Measurements from ENCODE around the gene CAPN11. TPM values are rescaled to one million over a fixed set of nuclear protein-coding genes. Genes with fewer than 3 reads are reported as not detected.

Gene CAPN11
- total and polyA plus RNA-seq, 9 of the 15 experiments (the other 6 are each of a cell fraction or from before 2014, with no cell fraction given): 0.03 to 0.61 (median 0.17) TPM; not detected in 1

DNA sequence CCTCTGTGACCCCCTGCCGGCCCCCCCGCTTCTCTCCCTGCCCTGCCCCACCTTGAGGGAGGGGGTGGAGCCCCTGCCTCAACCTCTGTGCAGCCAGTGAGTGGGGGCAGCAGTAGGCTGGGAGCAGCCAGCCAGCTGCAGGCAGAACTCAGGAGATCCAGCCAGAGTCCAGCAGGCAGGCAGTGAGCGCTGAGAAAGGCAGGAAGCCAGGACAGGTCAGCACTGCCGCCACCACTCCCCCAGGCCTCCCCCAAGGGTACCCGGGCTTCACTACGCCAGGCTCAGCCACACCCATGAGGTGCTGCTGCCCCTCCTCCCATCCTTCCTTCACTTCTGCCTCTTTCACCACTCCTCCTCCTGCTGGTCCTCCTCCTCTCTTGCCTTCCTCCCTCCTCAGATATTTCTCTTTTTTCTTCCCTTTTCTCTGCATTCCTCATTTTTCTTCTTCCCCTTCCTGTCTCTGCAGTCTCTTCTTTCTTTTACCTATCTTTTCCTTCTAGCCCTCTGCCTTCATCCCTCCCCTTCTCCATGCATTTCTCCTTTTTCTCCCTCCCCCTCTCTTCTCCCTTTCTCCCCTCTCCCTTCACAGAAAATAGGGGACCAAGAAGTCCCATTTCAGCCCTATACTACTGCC lies 19.8 kb upstream of the CAPN11 start:
- H3K4me1 ChIP-seq (replicated peaks in 1 of 2; ENCODE audit: control insufficient read depth in 2 of 2, insufficient read depth in 2 of 2, low read length in 2 of 2): peaks cover 16 to 36% of the 10 kb centered on the region in 2 experiments
- no TSS peak for BruUV-seq (replicated peaks)
- peaks cover 88% of the 10 kb centered on the region for H3K36me3 ChIP-seq (ENCODE audit: control insufficient read depth, insufficient read depth, low read length)
- DNase-seq (ENCODE audit: extremely low read depth in 1 of 4, low spot score in 3 of 4) (peak; percentile 67 to 75 (median 74)), FAIRE-seq (no peak), ATAC-seq (peak; percentile 62)
- intact Hi-C loops (cut with micrococcal nuclease): no loop called here
- ChIA-PET CTCF (ENCODE audit: low intra/inter-chr PET ratio) (no interaction called here), POLR2A (interaction anchor here (0.6 to 1.9 kb wide), 4 partner anchors 9 to 131 kb away, joined by 3 to 5 read pairs (median 4); partner anchors contain the start of gene HSP90AB1)
- no peaks in the 10 kb centered on the region for H3K9me3 ChIP-seq (replicated peaks; ENCODE audit: control insufficient read depth, insufficient read depth, low read depth, low read length)
- H3K9me1 ChIP-seq (ENCODE audit: control insufficient read depth, insufficient read depth, low read length): no peaks in the 10 kb centered on the region
- in situ Hi-C loops (cut with MboI): no loop called here
- no peak overlapping the region for H2AFZ ChIP-seq (ENCODE audit: low read depth, low read length)
- 24% methylated on average over 5 of the region's 6 CpGs for WGBS (ENCODE audit: insufficient coverage, low coverage, missing lambda C conversion rate)
- no peak overlapping the region for H3K4me3 ChIP-seq
- no peak overlapping the region for H3K4me2 ChIP-seq (ENCODE audit: insufficient read depth, low read length)
- no peaks in the 10 kb centered on the region for H4K20me1 ChIP-seq (replicated peaks; ENCODE audit: control insufficient read depth, insufficient read depth, low read length)
- peaks cover 12% of the 10 kb centered on the region for H3K79me2 ChIP-seq (ENCODE audit: control insufficient read depth, insufficient read depth, low read length)
- H3K9ac ChIP-seq (ENCODE audit: insufficient read depth in 1 of 2, low read depth in 2 of 2, low read length in 2 of 2): peak overlapping the region in 1 of 2 experiments; percentile 86; a peak in 2 of 4 replicates
- H3K27me3 ChIP-seq (ENCODE audit: control insufficient read depth in 2 of 2, insufficient read depth in 2 of 2, low read length in 2 of 2): no peaks in the 10 kb centered on the region
- H3K27ac ChIP-seq (ENCODE audit: extremely low read depth, low read depth, low read length): no peak overlapping the region
- TF ChIP-seq, protein P1, sequence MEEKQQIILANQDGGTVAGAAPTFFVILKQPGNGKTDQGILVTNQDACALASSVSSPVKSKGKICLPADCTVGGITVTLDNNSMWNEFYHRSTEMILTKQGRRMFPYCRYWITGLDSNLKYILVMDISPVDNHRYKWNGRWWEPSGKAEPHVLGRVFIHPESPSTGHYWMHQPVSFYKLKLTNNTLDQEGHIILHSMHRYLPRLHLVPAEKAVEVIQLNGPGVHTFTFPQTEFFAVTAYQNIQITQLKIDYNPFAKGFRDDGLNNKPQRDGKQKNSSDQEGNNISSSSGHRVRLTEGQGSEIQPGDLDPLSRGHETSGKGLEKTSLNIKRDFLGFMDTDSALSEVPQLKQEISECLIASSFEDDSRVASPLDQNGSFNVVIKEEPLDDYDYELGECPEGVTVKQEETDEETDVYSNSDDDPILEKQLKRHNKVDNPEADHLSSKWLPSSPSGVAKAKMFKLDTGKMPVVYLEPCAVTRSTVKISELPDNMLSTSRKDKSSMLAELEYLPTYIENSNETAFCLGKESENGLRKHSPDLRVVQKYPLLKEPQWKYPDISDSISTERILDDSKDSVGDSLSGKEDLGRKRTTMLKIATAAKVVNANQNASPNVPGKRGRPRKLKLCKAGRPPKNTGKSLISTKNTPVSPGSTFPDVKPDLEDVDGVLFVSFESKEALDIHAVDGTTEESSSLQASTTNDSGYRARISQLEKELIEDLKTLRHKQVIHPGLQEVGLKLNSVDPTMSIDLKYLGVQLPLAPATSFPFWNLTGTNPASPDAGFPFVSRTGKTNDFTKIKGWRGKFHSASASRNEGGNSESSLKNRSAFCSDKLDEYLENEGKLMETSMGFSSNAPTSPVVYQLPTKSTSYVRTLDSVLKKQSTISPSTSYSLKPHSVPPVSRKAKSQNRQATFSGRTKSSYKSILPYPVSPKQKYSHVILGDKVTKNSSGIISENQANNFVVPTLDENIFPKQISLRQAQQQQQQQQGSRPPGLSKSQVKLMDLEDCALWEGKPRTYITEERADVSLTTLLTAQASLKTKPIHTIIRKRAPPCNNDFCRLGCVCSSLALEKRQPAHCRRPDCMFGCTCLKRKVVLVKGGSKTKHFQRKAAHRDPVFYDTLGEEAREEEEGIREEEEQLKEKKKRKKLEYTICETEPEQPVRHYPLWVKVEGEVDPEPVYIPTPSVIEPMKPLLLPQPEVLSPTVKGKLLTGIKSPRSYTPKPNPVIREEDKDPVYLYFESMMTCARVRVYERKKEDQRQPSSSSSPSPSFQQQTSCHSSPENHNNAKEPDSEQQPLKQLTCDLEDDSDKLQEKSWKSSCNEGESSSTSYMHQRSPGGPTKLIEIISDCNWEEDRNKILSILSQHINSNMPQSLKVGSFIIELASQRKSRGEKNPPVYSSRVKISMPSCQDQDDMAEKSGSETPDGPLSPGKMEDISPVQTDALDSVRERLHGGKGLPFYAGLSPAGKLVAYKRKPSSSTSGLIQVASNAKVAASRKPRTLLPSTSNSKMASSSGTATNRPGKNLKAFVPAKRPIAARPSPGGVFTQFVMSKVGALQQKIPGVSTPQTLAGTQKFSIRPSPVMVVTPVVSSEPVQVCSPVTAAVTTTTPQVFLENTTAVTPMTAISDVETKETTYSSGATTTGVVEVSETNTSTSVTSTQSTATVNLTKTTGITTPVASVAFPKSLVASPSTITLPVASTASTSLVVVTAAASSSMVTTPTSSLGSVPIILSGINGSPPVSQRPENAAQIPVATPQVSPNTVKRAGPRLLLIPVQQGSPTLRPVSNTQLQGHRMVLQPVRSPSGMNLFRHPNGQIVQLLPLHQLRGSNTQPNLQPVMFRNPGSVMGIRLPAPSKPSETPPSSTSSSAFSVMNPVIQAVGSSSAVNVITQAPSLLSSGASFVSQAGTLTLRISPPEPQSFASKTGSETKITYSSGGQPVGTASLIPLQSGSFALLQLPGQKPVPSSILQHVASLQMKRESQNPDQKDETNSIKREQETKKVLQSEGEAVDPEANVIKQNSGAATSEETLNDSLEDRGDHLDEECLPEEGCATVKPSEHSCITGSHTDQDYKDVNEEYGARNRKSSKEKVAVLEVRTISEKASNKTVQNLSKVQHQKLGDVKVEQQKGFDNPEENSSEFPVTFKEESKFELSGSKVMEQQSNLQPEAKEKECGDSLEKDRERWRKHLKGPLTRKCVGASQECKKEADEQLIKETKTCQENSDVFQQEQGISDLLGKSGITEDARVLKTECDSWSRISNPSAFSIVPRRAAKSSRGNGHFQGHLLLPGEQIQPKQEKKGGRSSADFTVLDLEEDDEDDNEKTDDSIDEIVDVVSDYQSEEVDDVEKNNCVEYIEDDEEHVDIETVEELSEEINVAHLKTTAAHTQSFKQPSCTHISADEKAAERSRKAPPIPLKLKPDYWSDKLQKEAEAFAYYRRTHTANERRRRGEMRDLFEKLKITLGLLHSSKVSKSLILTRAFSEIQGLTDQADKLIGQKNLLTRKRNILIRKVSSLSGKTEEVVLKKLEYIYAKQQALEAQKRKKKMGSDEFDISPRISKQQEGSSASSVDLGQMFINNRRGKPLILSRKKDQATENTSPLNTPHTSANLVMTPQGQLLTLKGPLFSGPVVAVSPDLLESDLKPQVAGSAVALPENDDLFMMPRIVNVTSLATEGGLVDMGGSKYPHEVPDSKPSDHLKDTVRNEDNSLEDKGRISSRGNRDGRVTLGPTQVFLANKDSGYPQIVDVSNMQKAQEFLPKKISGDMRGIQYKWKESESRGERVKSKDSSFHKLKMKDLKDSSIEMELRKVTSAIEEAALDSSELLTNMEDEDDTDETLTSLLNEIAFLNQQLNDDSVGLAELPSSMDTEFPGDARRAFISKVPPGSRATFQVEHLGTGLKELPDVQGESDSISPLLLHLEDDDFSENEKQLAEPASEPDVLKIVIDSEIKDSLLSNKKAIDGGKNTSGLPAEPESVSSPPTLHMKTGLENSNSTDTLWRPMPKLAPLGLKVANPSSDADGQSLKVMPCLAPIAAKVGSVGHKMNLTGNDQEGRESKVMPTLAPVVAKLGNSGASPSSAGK (IDR thresholded peaks at IDR 0.05): no peak
- TF ChIP-seq KHSRP (IDR thresholded peaks at IDR 0.05) (no peak), ILK (tag; IDR thresholded peaks at IDR 0.05; ENCODE audit: borderline replicate concordance, low read depth) (no peak), ZNF232 (CRISPR knock-in tag; IDR thresholded peaks at IDR 0.05) (no peak), FOXJ3 (CRISPR knock-in tag; IDR thresholded peaks at IDR 0.05) (no peak), DNMT1 (IDR thresholded peaks at IDR 0.05) (no peak), SOX6 (IDR thresholded peaks at IDR 0.05) (no peak), ZNF174 (CRISPR knock-in tag; IDR thresholded peaks at IDR 0.05) (no peak), ZNF263 (CRISPR knock-in tag; IDR thresholded peaks at IDR 0.05; ENCODE audit: borderline replicate concordance) (peak; percentile 93), CBX3 (IDR thresholded peaks at IDR 0.05; ENCODE audit: borderline replicate concordance in 1 of 2, low read length in 2 of 2) (no peak), SMAD1 (IDR thresholded peaks at IDR 0.05; ENCODE audit: low read depth, low read length, partially characterized antibody) (no peak), CC2D1A (IDR thresholded peaks at IDR 0.05) (no peak), ZNF75A (CRISPR knock-in tag; IDR thresholded peaks at IDR 0.05) (no peak)

All from K562 (cell line).